Measurements from ENCODE around the gene OTOP1.
"Not testable (repeated sequence)": the region's sequence is repeated elsewhere in the genome, so short reads cannot be mapped to it uniquely, and the experiment has no call there.

OTOP1 gene

GRCh38 chr4:4203688-4204400, 22.9 kb downstream of the OTOP1 start:
- no peak for DNase-seq
- TF ChIP-seq GATA1 (IDR thresholded peaks at IDR 0.05; ENCODE audit: low read depth, low read length) (no peak), POLR2A (IDR thresholded peaks at IDR 0.05; ENCODE audit: low read length) (no peak)

GRCh38 chr4:4202510-4202909, 24.2 kb downstream of the OTOP1 start:
- DNase-seq, result no peak
- no peak for TF ChIP-seq GATA1 (IDR thresholded peaks at IDR 0.05; ENCODE audit: low read depth, low read length)
- TF ChIP-seq POLR2A (IDR thresholded peaks at IDR 0.05; ENCODE audit: low read length), result no peak

- no peak for DNase-seq
- no peak for TF ChIP-seq GATA1 (IDR thresholded peaks at IDR 0.05; ENCODE audit: low read depth, low read length)
Measured at GRCh38 chr4:4200624-4201023, 26.1 kb downstream of the OTOP1 start.

GRCh38 chr4:4195354-4195753, 31.4 kb downstream of the OTOP1 start:
- no peak for DNase-seq
- TF ChIP-seq POLR2A (IDR thresholded peaks at IDR 0.05; ENCODE audit: low read length) (no peak), GATA1 (IDR thresholded peaks at IDR 0.05; ENCODE audit: low read depth, low read length) (no peak)

GRCh38 chr4:4188557-4188956, 38.2 kb downstream of the OTOP1 start:
- DNase-seq, result not testable (repeated sequence)

- no peak for DNase-seq
- TF ChIP-seq GATA1 (IDR thresholded peaks at IDR 0.05; ENCODE audit: low read depth, low read length) (no peak), POLR2A (IDR thresholded peaks at IDR 0.05; ENCODE audit: low read length) (no peak)
Measured at GRCh38 chr4:4185528-4185927, 41.2 kb downstream of the OTOP1 start.

GRCh38 chr4:4182835-4183568, 43.7 kb downstream of the OTOP1 start:
- TF ChIP-seq GATA1 (IDR thresholded peaks at IDR 0.05; ENCODE audit: low read depth, low read length) (no peak), POLR2A (IDR thresholded peaks at IDR 0.05; ENCODE audit: low read length) (no peak)
- peak; percentile 35 to 56 for DNase-seq

- TF ChIP-seq POLR2A (IDR thresholded peaks at IDR 0.05; ENCODE audit: low read length) (no peak), GATA1 (IDR thresholded peaks at IDR 0.05; ENCODE audit: low read depth, low read length) (no peak)
- DNase-seq, result no peak
Measured at GRCh38 chr4:4170596-4171150, 56.1 kb downstream of the OTOP1 start.

GRCh38 chr4:4167981-4168780, 58.5 kb downstream of the OTOP1 start:
- DNase-seq, result not testable (repeated sequence)

- not testable (repeated sequence) for DNase-seq
Measured at GRCh38 chr4:4166986-4167385, 59.7 kb downstream of the OTOP1 start.

GRCh38 chr4:4165701-4166392, 60.9 kb downstream of the OTOP1 start:
- not testable (repeated sequence) for DNase-seq

- not testable (repeated sequence) for DNase-seq
Measured at GRCh38 chr4:4164532-4165173, 62.1 kb downstream of the OTOP1 start.

GRCh38 chr4:4162186-4162585, 64.5 kb downstream of the OTOP1 start:
- DNase-seq, result not testable (repeated sequence)

GRCh38 chr4:4160956-4161665, 65.6 kb downstream of the OTOP1 start:
- not testable (repeated sequence) for DNase-seq

- DNase-seq, result peak; percentile 30 to 56
Measured at GRCh38 chr4:4145622-4146021, 81.1 kb downstream of the OTOP1 start.

GRCh38 chr4:4143376-4143775, 83.4 kb downstream of the OTOP1 start:
- DNase-seq, result not testable (repeated sequence)

GRCh38 chr4:4142679-4143078, 84.0 kb downstream of the OTOP1 start:
- not testable (repeated sequence) for DNase-seq

GRCh38 chr4:4141186-4141585, 85.5 kb downstream of the OTOP1 start:
- not testable (repeated sequence) for DNase-seq

Data from erythroblast (primary cell).